ENCODE results near the gene GRP. TPM values are rescaled to one million over a fixed set of nuclear protein-coding genes. Genes with fewer than 3 reads are reported as not detected.

GRP gene
- total and polyA plus RNA-seq, 2 donors (not counting 3 experiments of a cell fraction or from before 2014, with no cell fraction given) = not detected

DNA sequence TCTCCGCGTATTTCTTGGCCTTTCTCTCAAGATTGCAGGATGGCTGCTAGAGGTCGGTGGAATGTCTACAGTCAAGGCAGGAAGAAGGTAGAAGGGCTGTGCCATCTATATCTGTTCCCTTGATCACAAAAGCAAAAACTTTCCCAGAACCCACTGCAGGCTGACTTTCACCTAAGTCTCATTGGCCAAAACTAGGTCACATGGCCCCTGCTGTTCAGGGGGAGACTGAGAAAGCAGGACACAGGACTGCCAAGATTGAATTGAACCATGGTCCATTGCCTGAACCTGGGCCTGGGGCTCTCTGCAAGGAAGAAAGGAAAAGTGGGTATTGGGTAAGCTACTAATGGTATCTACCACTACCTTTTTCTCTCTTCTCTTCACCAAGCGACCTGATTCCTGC is 9.7 kb upstream of the GRP start:
- Histone ChIP-seq H3K4me1 (ENCODE audit: control insufficient read depth, extremely low read depth, insufficient read depth, low read length) (no peaks in the 10 kb centered on the region), H3K9me1 (replicated peaks; ENCODE audit: control insufficient read depth, extremely low read depth, insufficient read depth, low read length) (no peaks in the 10 kb centered on the region), H3K4me2 (ENCODE audit: insufficient read depth, low read length) (no peak overlapping the region), H3K4me3 (replicated peaks in 1 of 3; ENCODE audit: insufficient read depth in 1 of 3, low read depth in 1 of 3, low read length in 3 of 3) (no peak overlapping the region), H3K36me3 (ENCODE audit: control insufficient read depth in 2 of 2, extremely low read depth in 1 of 2, insufficient read depth in 2 of 2, low read length in 2 of 2) (no peaks in the 10 kb centered on the region), H3K27ac (ENCODE audit: insufficient read depth, low read depth, low read length) (no peak overlapping the region), H3K9ac (replicated peaks; ENCODE audit: extremely low read depth, insufficient read depth, low read length) (no peak overlapping the region), H4K20me1 (replicated peaks; ENCODE audit: control insufficient read depth, extremely low read depth, insufficient read depth, low read length) (no peaks in the 10 kb centered on the region), H2AFZ (ENCODE audit: low read depth, low read length) (no peak overlapping the region), H3K9me3 (replicated peaks; ENCODE audit: control insufficient read depth, insufficient read depth, low read length) (no peaks in the 10 kb centered on the region), H3K27me3 (ENCODE audit: control insufficient read depth in 2 of 2, insufficient read depth in 2 of 2, low read length in 2 of 2) (no peaks in the 10 kb centered on the region), H3K79me2 (ENCODE audit: control insufficient read depth, insufficient read depth, low read length) (no peaks in the 10 kb centered on the region)
- dilution Hi-C loops (cut with MboI; ENCODE audit: extremely low pct_ligation_motif_present, low sequenced_read_pairs) (no loop called here), intact Hi-C loops (cut with micrococcal nuclease) (no loop called here)
- no peak for DNase-seq (ENCODE audit: low read depth, low spot score)
- ChIA-PET POLR2A (no interaction called here), CTCF (no interaction called here)
- no peak for FAIRE-seq
- BruUV-seq (replicated peaks) = no TSS peak
- TF ChIP-seq GATA2 (IDR thresholded peaks at IDR 0.05; ENCODE audit: insufficient read depth, insufficient read length, low read depth, low read length) (no peak), EZH2 (IDR thresholded peaks at IDR 0.05; ENCODE audit: borderline replicate concordance, low read depth, low read length, severe bottlenecking) (no peak), MYC (IDR thresholded peaks at IDR 0.05; ENCODE audit: low read depth, low read length) (no peak), JUN (IDR thresholded peaks at IDR 0.05; ENCODE audit: borderline replicate concordance, insufficient read depth, insufficient read length, low read depth) (no peak), POLR2A (IDR thresholded peaks at IDR 0.05; ENCODE audit: low read depth, low read length) (no peak)
- TF ChIP-seq, protein P1, sequence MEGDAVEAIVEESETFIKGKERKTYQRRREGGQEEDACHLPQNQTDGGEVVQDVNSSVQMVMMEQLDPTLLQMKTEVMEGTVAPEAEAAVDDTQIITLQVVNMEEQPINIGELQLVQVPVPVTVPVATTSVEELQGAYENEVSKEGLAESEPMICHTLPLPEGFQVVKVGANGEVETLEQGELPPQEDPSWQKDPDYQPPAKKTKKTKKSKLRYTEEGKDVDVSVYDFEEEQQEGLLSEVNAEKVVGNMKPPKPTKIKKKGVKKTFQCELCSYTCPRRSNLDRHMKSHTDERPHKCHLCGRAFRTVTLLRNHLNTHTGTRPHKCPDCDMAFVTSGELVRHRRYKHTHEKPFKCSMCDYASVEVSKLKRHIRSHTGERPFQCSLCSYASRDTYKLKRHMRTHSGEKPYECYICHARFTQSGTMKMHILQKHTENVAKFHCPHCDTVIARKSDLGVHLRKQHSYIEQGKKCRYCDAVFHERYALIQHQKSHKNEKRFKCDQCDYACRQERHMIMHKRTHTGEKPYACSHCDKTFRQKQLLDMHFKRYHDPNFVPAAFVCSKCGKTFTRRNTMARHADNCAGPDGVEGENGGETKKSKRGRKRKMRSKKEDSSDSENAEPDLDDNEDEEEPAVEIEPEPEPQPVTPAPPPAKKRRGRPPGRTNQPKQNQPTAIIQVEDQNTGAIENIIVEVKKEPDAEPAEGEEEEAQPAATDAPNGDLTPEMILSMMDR (IDR thresholded peaks at IDR 0.05; ENCODE audit: extremely low read depth in 1 of 2, insufficient read depth in 1 of 2, low read depth in 1 of 2, low read length in 2 of 2) = no peak

- H3K4me2 ChIP-seq (ENCODE audit: insufficient read depth, low read length) = no peak overlapping the region
- no peak overlapping the region for H3K9ac ChIP-seq (replicated peaks; ENCODE audit: extremely low read depth, insufficient read depth, low read length)
- dilution Hi-C loops (cut with MboI; ENCODE audit: extremely low pct_ligation_motif_present, low sequenced_read_pairs) = no loop called here
- BruUV-seq (replicated peaks) = no TSS peak
- no peak overlapping the region for H3K27ac ChIP-seq (ENCODE audit: insufficient read depth, low read depth, low read length)
- DNase-seq (ENCODE audit: low read depth, low spot score) = no peak
- no peaks in the 10 kb centered on the region for H3K36me3 ChIP-seq (ENCODE audit: control insufficient read depth in 2 of 2, extremely low read depth in 1 of 2, insufficient read depth in 2 of 2, low read length in 2 of 2)
- TF ChIP-seq POLR2AphosphoS5 (IDR thresholded peaks at IDR 0.05; ENCODE audit: insufficient read depth, low read depth, low read length) = no peak
- no peak for TF ChIP-seq MAX (IDR thresholded peaks at IDR 0.05; ENCODE audit: insufficient read depth, insufficient read length)
- no peak for TF ChIP-seq GATA2 (IDR thresholded peaks at IDR 0.05; ENCODE audit: insufficient read depth, insufficient read length, low read depth, low read length)
- TF ChIP-seq MYC (IDR thresholded peaks at IDR 0.05; ENCODE audit: low read depth, low read length) = no peak
- no peak for TF ChIP-seq POLR2A (IDR thresholded peaks at IDR 0.05; ENCODE audit: low read depth, low read length)
- TF ChIP-seq EZH2 (IDR thresholded peaks at IDR 0.05; ENCODE audit: borderline replicate concordance, low read depth, low read length, severe bottlenecking) = no peak
- ChIA-PET CTCF (no interaction called here), POLR2A (no interaction called here)
- H3K4me1 ChIP-seq (ENCODE audit: control insufficient read depth, extremely low read depth, insufficient read depth, low read length) = no peaks in the 10 kb centered on the region
- H3K9me3 ChIP-seq (replicated peaks; ENCODE audit: control insufficient read depth, insufficient read depth, low read length) = no peaks in the 10 kb centered on the region
- no peaks in the 10 kb centered on the region for H3K79me2 ChIP-seq (ENCODE audit: control insufficient read depth, insufficient read depth, low read length)
- H3K9me1 ChIP-seq (replicated peaks; ENCODE audit: control insufficient read depth, extremely low read depth, insufficient read depth, low read length) = no peaks in the 10 kb centered on the region
- no peak for FAIRE-seq
- no peak overlapping the region for H3K4me3 ChIP-seq (replicated peaks in 1 of 3; ENCODE audit: insufficient read depth in 1 of 3, low read depth in 1 of 3, low read length in 3 of 3)
- H3K27me3 ChIP-seq (ENCODE audit: control insufficient read depth in 2 of 2, insufficient read depth in 2 of 2, low read length in 2 of 2) = no peaks in the 10 kb centered on the region
- H2AFZ ChIP-seq (ENCODE audit: low read depth, low read length) = no peak overlapping the region
- intact Hi-C loops (cut with micrococcal nuclease) = no loop called here
- H4K20me1 ChIP-seq (replicated peaks; ENCODE audit: control insufficient read depth, extremely low read depth, insufficient read depth, low read length) = no peaks in the 10 kb centered on the region
Observed at GRCh38 chr18:59211629-59212028, 8.3 kb upstream of the GRP start.
